ENCODE data around the gene DNAH17. TPM values are rescaled to one million over a fixed set of nuclear protein-coding genes. Genes with fewer than 3 reads are reported as not detected.

DNAH17 gene
- total RNA-seq, 4 donors from 2014 or later = 0.19 to 0.31 TPM; not detected in 2

DNA sequence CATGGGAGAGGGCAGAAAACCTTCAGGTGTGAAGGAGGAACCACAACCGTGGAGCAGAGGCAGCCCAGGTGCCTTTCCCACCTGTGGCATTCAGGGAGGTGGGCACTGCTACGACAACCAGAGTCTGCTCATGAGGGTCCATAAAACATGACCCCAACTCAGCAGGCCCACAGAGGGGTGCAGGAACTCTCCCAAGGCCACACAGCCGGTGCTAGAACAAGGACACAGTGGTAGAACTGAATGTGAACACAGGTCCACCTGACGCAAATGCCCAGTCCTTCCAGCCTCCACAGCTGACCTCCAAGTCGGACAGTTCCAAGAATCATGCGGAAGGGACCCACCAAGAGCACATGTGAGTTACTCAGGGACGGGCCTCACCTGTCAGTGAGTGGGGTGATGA lies 76.4 kb downstream of the DNAH17 start:
- Histone ChIP-seq H3K36me3 (no peaks in the 10 kb centered on the region), H3K4me3 (no peak overlapping the region), H3K4me1 (peaks cover 0 to 20% (median 0%) of the 10 kb centered on the region in 3 donors), H3K27me3 (peaks cover 0 to 4% (median 0%) of the 10 kb centered on the region in 4 donors), H3K9me3 (no peaks in the 10 kb centered on the region), H3K27ac (no peak overlapping the region)
- WGBS, 2 donors = 86 to 96% methylated on average over 4 of the region's 7 CpGs
- intact Hi-C loops (cut with DNase I) = loop anchor here (10.0 kb wide), 1 partner anchor 204 kb away; no protein-coding TSS in a partner anchor
- no peak for TF ChIP-seq POLR2A (IDR thresholded peaks at IDR 0.05)
- TF ChIP-seq, protein P1, sequence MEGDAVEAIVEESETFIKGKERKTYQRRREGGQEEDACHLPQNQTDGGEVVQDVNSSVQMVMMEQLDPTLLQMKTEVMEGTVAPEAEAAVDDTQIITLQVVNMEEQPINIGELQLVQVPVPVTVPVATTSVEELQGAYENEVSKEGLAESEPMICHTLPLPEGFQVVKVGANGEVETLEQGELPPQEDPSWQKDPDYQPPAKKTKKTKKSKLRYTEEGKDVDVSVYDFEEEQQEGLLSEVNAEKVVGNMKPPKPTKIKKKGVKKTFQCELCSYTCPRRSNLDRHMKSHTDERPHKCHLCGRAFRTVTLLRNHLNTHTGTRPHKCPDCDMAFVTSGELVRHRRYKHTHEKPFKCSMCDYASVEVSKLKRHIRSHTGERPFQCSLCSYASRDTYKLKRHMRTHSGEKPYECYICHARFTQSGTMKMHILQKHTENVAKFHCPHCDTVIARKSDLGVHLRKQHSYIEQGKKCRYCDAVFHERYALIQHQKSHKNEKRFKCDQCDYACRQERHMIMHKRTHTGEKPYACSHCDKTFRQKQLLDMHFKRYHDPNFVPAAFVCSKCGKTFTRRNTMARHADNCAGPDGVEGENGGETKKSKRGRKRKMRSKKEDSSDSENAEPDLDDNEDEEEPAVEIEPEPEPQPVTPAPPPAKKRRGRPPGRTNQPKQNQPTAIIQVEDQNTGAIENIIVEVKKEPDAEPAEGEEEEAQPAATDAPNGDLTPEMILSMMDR (IDR thresholded peaks at IDR 0.05) = no peak
- no peak for DNase-seq

- DNase-seq = no peak
- Histone ChIP-seq H3K9me3 (no peaks in the 10 kb centered on the region), H3K4me1 (peaks cover 0 to 15% (median 0%) of the 10 kb centered on the region in 3 donors), H3K36me3 (no peaks in the 10 kb centered on the region), H3K27me3 (peaks cover 0 to 4% (median 0%) of the 10 kb centered on the region in 4 donors), H3K27ac (no peak overlapping the region), H3K4me3 (no peak overlapping the region)
- intact Hi-C loops (cut with DNase I) = loop anchor here (10.0 kb wide), 1 partner anchor 205 kb away; no protein-coding TSS in a partner anchor
- 87 to 90% methylated on average over 4 to 6 of the region's 21 CpGs for WGBS, 2 donors
- TF ChIP-seq POLR2A (IDR thresholded peaks at IDR 0.05) = no peak
- TF ChIP-seq, protein P1 (IDR thresholded peaks at IDR 0.05) = no peak
These were observed 77.3 kb downstream of the DNAH17 start for GRCh38 chr17:78499715-78500540.

GRCh38 chr17:78498848-78499247 lies 78.3 kb downstream of the DNAH17 start:
- Histone ChIP-seq H3K4me1 (peaks cover 0 to 14% (median 0%) of the 10 kb centered on the region in 3 donors), H3K27me3 (peaks cover 0 to 4% (median 0%) of the 10 kb centered on the region in 4 donors), H3K4me3 (no peak overlapping the region), H3K27ac (no peak overlapping the region), H3K36me3 (no peaks in the 10 kb centered on the region), H3K9me3 (no peaks in the 10 kb centered on the region)
- 50 to 60% methylated on average over 2 to 8 of the region's 17 CpGs for WGBS, 2 donors
- DNase-seq = no peak
- intact Hi-C loops (cut with DNase I) = no loop called here
- TF ChIP-seq, protein P1 (IDR thresholded peaks at IDR 0.05) = no peak
- TF ChIP-seq POLR2A (IDR thresholded peaks at IDR 0.05) = no peak

DNA sequence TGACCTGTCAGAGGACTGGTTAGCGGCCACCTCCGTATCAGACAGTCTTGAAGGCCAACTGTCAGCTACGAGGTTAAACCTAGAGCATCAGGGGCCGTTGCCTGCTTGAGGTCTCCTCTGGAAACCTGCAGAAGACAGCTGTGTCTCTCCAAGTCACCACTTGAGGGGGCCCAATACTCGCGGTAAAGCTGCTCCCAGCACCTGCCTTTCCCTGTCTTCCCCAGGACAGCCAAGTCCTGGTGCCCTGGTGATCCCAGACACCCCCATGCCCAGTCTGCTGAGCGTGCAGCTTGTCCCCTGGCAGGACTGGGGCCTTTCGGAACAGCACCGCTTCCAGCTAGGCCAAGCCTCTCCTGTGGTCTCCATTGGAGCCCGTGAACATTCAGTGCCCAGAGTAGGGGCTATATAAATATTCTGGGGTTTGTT lies 80.1 kb downstream of the DNAH17 start:
- peaks cover 0 to 14% (median 0%) of the 10 kb centered on the region in 3 donors for H3K4me1 ChIP-seq
- DNase-seq = no peak
- H3K4me3 ChIP-seq = no peak overlapping the region
- H3K27me3 ChIP-seq = peaks cover 0 to 4% (median 0%) of the 10 kb centered on the region in 4 donors
- WGBS, 2 donors = 16 to 25% methylated on average over 4 to 5 of the region's 10 CpGs
- intact Hi-C loops (cut with DNase I) = no loop called here
- TF ChIP-seq POLR2A (IDR thresholded peaks at IDR 0.05) = no peak
- TF ChIP-seq, protein P1 (IDR thresholded peaks at IDR 0.05) = peak; percentile 47 to 86 (median 70)
- no peaks in the 10 kb centered on the region for H3K9me3 ChIP-seq
- H3K27ac ChIP-seq = no peak overlapping the region
- no peaks in the 10 kb centered on the region for H3K36me3 ChIP-seq

- intact Hi-C loops (cut with DNase I) = no loop called here
- 65 to 68% methylated on average over 5 to 6 of the region's 6 CpGs for WGBS, 2 donors
- no peaks in the 10 kb centered on the region for H3K36me3 ChIP-seq
- H3K4me1 ChIP-seq = peaks cover 0 to 14% (median 0%) of the 10 kb centered on the region in 3 donors
- no peak overlapping the region for H3K27ac ChIP-seq
- H3K27me3 ChIP-seq = peaks cover 0 to 4% (median 0%) of the 10 kb centered on the region in 4 donors
- H3K4me3 ChIP-seq = no peak overlapping the region
- DNase-seq = no peak
- TF ChIP-seq, protein P1 (IDR thresholded peaks at IDR 0.05) = no peak
- TF ChIP-seq POLR2A (IDR thresholded peaks at IDR 0.05) = no peak
- no peaks in the 10 kb centered on the region for H3K9me3 ChIP-seq
These were observed 80.9 kb downstream of the DNAH17 start for GRCh38 chr17:78496311-78496710.

Measured in esophagus squamous epithelium (tissue), 5 donors.